ENCODE measurements around the gene RFNG. TPM values are rescaled to one million over a fixed set of nuclear protein-coding genes. Genes with fewer than 3 reads are reported as not detected.

Gene RFNG, protein sequence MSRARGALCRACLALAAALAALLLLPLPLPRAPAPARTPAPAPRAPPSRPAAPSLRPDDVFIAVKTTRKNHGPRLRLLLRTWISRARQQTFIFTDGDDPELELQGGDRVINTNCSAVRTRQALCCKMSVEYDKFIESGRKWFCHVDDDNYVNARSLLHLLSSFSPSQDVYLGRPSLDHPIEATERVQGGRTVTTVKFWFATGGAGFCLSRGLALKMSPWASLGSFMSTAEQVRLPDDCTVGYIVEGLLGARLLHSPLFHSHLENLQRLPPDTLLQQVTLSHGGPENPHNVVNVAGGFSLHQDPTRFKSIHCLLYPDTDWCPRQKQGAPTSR
- total RNA-seq (2022; extraction: Qiagen RNA extraction): 16.9 to 23.8 TPM (median 22.2 TPM) in 5 replicates

DNA sequence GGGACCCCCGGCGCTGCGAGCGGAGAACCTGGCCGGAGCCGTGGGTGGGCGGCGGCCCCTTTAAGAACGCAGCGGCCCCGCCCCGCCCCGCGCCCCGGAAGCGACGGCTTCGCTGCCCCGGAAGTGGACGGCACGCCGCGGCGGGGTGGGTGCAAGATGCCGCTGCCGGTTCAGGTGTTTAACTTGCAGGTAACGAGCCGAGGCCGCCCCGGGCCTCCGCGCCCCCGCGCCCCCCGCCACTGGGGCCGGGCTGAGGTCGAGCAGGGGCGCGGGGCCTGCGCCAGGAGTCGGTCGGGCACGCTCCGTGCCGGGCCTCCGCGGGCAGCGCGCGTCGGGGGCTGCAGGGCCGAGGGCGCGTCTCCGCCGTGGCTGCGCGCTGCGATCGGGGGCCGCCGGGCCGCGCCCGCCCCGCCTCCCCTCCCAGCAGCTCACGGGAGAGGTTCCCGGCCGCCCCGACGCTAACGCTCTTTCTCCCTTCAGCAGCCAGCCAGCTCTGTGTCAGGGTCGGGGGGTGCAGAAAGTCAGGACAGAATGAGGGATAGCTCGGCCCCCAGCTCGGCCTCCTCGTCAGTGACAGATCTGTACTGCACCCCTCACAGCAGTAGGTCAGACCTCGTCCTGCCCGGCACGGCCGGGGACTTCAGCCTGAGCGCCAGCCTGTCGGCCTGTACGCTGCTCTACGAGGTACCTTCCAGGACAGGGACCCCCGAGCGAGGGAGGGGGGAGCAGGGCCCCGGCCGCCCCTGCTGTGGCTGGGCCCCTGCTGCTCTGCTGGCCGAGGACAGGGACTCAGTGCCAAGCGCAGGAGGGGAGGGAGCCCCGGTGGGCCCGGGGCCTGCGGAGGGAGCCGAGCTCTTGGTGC lies at the start of gene RFNG, which contains the start of gene GPS1:
Gene RFNG (minus strand): TSS at position 36 of the 862 bp plus-strand sequence. CDS start 45 bp downstream, outside the sequence.
Gene GPS1 (plus strand): TSS at position 123 of the 862 bp plus-strand sequence. CDS start 34 bp downstream, at position 157.

DNA sequence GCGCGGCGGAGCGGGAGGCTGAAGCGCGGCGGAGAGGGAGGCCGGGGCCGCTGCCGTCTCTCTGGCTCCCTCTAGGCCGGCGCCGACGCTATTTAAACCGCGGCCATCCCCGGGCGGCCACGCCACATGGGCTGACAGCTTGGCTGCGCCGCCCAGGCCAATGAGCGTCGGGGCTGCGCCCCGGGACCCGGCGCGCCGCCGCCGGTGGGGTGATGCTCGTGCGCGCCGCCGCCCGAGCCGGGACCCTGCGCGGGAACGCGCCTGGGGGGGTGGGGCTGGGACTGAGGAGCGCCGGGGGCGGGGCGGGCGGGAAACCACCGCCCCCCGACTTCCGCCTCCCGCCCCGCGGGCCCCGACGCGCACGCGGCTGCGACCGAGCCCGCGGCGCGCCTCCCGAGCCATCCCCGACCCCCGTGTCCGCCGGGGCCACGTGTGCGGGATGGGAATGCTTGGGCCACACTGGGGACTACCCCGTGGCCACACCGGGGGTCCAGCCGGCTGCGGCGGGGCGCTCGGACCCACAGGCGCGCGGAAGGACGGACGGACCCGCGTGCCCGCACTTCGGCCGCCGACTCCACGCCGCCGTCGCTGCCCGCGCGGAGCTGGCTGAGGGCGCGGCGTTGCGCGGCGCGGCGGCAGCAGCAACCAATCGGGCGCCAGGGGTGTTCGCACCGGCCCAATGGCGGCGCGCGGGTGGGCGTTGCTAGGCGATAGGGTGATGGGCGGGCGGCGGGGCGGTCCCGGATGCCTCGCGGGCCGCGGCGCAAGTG lies 46.7 kb upstream of the RFNG start, which contains the start of gene FASN:
Gene FASN (minus strand): TSS at position 68 of the 770 bp plus-strand sequence. CDS start 1,791 bp downstream, outside the sequence.

DNA sequence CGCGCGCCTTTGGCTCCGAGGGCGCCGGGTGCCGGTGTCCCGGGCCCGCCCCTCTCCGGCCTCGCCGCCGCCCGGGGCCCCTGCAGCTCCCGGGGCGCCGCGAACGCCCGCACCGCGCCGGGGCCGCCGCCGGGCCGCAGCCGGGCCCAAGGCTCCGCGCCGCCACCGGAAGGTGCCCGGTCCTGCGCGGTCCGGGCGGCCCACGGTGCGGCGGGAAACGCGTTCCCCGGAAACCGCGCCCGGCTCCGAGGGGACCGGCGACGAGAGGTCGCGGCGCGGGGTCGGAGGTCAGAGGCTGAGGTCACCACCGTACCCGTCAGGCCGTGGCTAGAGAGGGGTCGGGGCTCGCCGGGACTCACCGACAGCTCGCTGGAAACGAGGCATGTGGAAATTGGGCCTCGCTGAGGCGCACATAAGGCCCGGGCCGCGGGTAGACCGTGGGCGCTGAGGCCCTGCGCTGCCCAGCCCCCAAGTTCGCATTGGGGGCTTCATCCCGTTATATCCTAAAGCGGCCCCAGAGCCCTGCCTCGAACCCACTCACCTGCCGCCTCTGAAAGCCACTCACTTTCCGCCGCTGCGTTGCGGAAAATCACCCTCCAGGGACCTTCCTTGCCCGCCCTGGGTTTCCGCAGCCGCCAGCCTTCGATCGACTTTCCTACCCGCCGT lies 14.2 kb upstream of the RFNG start, which contains the start of gene DUS1L:
Gene DUS1L (minus strand): TSS at position 167 of the 666 bp plus-strand sequence. CDS start 745 bp downstream, outside the sequence.

DNA sequence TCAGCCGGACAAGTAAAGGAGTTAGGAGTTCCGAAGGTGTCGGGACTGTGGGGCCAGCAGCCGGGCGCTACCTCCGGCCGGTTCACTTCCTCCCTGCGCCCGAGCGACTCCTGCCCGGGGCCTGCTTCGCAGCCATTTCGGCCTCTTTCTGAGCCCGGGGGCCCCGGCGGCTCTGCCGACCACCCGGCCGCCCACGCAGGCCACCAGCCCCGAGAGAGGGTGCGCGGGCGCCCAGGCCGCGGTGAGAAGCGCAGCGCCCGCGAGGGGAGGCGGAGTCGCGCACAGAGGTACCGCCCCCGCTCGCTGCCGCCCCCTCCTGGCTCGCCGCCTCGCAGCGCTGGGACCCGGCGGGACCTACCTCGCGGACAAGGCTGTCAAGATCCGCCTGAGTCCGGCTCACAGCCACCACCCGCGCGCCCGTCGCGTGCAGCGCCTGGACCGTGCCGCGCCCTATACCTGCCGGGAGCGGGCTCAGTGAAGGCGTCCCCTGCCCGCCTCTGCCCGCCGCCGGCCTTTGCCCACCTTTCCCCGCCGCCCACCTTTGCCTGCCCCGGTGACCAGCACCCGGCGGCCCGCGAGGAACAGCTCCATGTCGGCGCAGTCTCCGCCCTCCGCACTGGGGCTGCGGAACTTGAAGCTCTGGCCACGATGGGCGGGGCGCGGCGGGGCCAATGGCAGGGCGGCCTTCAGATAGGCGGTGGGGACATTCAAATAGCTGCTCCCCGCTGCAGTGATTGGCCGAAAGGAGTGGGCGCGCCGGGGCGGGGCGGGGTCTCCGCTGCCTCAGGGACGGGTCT lies 14.3 kb downstream of the RFNG start, which contains the start of gene DCXR:
Gene DCXR (minus strand): TSS at position 606 of the 797 bp plus-strand sequence. CDS start 15 bp downstream, at position 591.

DNA sequence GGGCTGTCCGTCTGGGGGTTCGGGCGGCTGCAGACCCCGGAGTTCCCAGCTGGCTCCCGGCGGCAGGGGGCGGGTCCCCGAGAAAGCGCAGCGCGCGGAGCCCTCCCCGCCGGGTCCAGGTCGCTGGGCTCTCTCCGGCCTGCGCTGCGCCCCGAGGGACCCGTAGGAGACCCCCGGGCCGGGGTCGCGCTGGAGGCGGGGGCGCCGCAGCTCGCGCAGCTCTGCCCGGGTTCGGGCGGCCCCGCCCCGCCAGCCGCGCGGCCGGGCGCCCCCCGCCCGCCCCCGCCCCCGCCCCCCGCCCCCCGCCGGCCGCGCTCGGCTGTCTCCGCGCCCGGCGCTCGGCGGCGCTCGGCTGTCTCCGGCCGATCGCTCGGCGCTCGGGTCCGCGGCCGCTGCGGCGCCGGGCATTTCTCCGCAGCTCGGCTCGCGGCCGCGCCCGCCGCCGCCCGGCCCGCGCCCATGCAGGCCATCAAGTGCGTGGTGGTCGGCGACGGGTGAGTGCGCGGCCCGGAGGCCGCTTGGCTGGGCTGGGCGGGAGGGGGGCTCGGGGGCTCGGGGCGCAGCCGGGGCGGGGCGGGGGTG lies 20.2 kb downstream of the RFNG start, which contains the start of gene RAC3:
Gene RAC3 (plus strand): TSS at position 376 of the 582 bp plus-strand sequence. CDS start 84 bp downstream, at position 460.

DNA sequence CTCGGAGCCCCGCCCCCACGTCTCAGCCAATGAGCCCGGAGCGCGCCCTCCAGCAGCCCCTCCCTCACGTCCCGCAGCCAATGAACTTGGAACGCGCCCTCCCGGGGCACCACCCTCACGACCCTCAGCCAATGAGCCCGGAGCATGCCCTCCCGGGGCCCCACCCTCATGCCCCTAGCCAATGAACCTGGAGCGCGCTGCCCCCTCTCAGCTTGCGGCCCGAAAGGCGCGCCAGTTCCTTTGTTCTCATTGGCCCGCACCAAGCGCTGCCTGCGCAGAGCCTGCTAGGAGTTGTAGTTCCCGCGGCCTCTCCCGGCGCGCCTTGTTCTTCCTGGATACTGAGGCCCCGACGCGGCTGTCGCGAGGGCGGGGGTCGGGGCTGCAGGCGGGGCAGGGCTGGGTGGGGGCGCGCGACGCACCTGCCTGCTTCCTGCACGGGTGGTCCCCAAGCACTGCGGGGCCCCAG lies 28.6 kb downstream of the RFNG start, which contains the start of gene LRRC45:
Gene LRRC45 (plus strand): TSS at position 325 of the 466 bp plus-strand sequence. CDS start 339 bp downstream, outside the sequence.

DNA sequence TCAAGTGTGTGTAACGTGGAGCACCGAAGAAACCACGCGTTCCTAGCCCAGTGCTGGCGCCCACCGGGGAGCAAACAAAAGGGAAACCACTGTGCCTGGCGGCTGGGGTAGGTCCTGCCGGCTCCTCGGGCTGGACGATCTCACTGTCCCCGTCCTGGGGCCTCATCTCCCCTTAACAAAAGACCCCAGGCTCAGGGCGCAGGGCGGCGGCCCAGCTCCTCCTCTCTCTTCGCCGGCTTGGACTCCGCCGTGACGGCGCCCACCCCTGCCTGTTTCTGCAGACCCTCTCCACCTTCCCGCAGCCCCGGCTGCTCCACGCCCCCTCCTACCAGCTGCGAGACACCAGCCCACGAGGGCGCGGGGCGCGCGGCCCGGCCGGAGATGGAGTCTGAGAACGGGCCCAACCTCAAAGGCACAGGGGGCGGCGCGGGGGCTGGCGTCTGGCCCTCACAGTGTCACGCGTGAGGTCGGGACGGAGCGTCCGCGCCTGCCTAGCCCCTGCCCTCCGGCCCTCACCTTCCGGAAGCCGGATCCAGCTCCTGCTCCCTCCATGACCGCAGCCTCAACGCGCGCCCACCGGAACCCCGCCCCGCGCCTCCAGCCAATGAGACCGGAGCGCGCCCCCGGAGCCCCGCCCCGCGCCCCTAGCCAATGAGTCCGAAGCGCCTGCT lies 29.2 kb downstream of the RFNG start, which contains the start of gene CENPX:
Gene CENPX (minus strand): TSS at position 569 of the 671 bp plus-strand sequence. CDS start 17 bp downstream, at position 552.

Other genes with a start within 250 kb of the RFNG start
- gene GCGR, start 247.7 kb downstream of the RFNG start, total RNA-seq (2022; extraction: Qiagen RNA extraction): 0.08 to 0.56 TPM (median 0.33 TPM) in 5 replicates
- gene MCRIP1, start 218.5 kb downstream of the RFNG start, total RNA-seq (2022; extraction: Qiagen RNA extraction): 81.7 to 100 TPM (median 89.2 TPM) in 5 replicates
- gene PPP1R27, start 216.8 kb downstream of the RFNG start, total RNA-seq (2022; extraction: Qiagen RNA extraction): 0.19 to 0.42 TPM (median 0.27 TPM) in 5 replicates
- gene P4HB, start 191.3 kb downstream of the RFNG start, total RNA-seq (2022; extraction: Qiagen RNA extraction): 735 to 768 TPM (median 746 TPM) in 5 replicates
- gene ARHGDIA, start 180.5 kb downstream of the RFNG start, total RNA-seq (2022; extraction: Qiagen RNA extraction): 587 to 631 TPM (median 602 TPM) in 5 replicates
- gene ALYREF, start 160.2 kb downstream of the RFNG start, total RNA-seq (2022; extraction: Qiagen RNA extraction): 182 to 229 TPM (median 212 TPM) in 5 replicates
- gene ANAPC11, start 160.1 kb downstream of the RFNG start, total RNA-seq (2022; extraction: Qiagen RNA extraction): 198 to 216 TPM (median 207 TPM) in 5 replicates
- gene NPB, start 149.6 kb downstream of the RFNG start, total RNA-seq (2022; extraction: Qiagen RNA extraction): 0.34 to 0.63 TPM (median 0.62 TPM) in 5 replicates
- 13.7 to 17.4 TPM (median 16.1 TPM) in 5 replicates for gene PCYT2, start 140.4 kb downstream of the RFNG start, total RNA-seq (2022; extraction: Qiagen RNA extraction)
- gene SIRT7, start 133.6 kb downstream of the RFNG start, total RNA-seq (2022; extraction: Qiagen RNA extraction): 27.2 to 42.5 TPM (median 37.4 TPM) in 5 replicates
- 19.5 to 29.0 TPM (median 25.9 TPM) in 5 replicates for gene MAFG, start 124.1 kb downstream of the RFNG start, total RNA-seq (2022; extraction: Qiagen RNA extraction)
- gene PYCR1, start 114.5 kb downstream of the RFNG start, total RNA-seq (2022; extraction: Qiagen RNA extraction): 59.9 to 84.2 TPM (median 83.7 TPM) in 5 replicates
- not detected in 5 replicates for gene MYADML2, start 104.6 kb downstream of the RFNG start, total RNA-seq (2022; extraction: Qiagen RNA extraction)
- 0.20 to 0.44 TPM (median 0.31 TPM) in 5 replicates for gene NOTUM, start 90.6 kb downstream of the RFNG start, total RNA-seq (2022; extraction: Qiagen RNA extraction)
- 17.1 to 25.9 TPM (median 24.4 TPM) in 5 replicates for gene ASPSCR1, start 74.2 kb downstream of the RFNG start, total RNA-seq (2022; extraction: Qiagen RNA extraction)
- 145 to 169 TPM (median 152 TPM) in 5 replicates for gene CENPX, start 28.9 kb downstream of the RFNG start, total RNA-seq (2022; extraction: Qiagen RNA extraction)
- 6.6 to 14.0 TPM (median 12.5 TPM) in 5 replicates for gene LRRC45, start 28.5 kb downstream of the RFNG start, total RNA-seq (2022; extraction: Qiagen RNA extraction)
- 26.3 to 41.3 TPM (median 39.9 TPM) in 5 replicates for gene RAC3, start 20.1 kb downstream of the RFNG start, total RNA-seq (2022; extraction: Qiagen RNA extraction)
- 67.6 to 94.3 TPM (median 88.7 TPM) in 5 replicates for gene DCXR, start 14.1 kb downstream of the RFNG start, total RNA-seq (2022; extraction: Qiagen RNA extraction)
- gene GPS1, start 87 bp upstream of the RFNG start, total RNA-seq (2022; extraction: Qiagen RNA extraction): 98.9 to 142 TPM (median 133 TPM) in 5 replicates
- gene DUS1L, start 14.0 kb upstream of the RFNG start, total RNA-seq (2022; extraction: Qiagen RNA extraction): 71.1 to 133 TPM (median 117 TPM) in 5 replicates
- gene FASN, start 46.4 kb upstream of the RFNG start, total RNA-seq (2022; extraction: Qiagen RNA extraction): 86.5 to 156 TPM (median 150 TPM) in 5 replicates
- gene CCDC57, start 161.0 kb upstream of the RFNG start, total RNA-seq (2022; extraction: Qiagen RNA extraction): 16.5 to 28.0 TPM (median 23.8 TPM) in 5 replicates
- gene SLC16A3, start 177.2 kb upstream of the RFNG start, total RNA-seq (2022; extraction: Qiagen RNA extraction): 122 to 172 TPM (median 152 TPM) in 5 replicates
- 191 to 263 TPM (median 245 TPM) in 5 replicates for gene CSNK1D, start 221.9 kb upstream of the RFNG start, total RNA-seq (2022; extraction: Qiagen RNA extraction)

All from A549 treated with dexamethasone at 1 μM for 4 hours (cell line).